ENCODE data around the gene WDPCP.
"Not testable (repeated sequence)": the region's sequence is repeated elsewhere in the genome, so short reads cannot be mapped to it uniquely, and the experiment has no call there.

WDPCP gene, protein sequence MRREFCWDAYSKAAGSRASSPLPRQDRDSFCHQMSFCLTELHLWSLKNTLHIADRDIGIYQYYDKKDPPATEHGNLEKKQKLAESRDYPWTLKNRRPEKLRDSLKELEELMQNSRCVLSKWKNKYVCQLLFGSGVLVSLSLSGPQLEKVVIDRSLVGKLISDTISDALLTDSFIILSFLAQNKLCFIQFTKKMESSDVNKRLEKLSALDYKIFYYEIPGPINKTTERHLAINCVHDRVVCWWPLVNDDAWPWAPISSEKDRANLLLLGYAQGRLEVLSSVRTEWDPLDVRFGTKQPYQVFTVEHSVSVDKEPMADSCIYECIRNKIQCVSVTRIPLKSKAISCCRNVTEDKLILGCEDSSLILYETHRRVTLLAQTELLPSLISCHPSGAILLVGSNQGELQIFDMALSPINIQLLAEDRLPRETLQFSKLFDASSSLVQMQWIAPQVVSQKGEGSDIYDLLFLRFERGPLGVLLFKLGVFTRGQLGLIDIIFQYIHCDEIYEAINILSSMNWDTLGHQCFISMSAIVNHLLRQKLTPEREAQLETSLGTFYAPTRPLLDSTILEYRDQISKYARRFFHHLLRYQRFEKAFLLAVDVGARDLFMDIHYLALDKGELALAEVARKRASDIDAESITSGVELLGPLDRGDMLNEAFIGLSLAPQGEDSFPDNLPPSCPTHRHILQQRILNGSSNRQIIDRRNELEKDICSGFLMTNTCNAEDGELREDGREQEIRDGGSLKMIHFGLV

DNA sequence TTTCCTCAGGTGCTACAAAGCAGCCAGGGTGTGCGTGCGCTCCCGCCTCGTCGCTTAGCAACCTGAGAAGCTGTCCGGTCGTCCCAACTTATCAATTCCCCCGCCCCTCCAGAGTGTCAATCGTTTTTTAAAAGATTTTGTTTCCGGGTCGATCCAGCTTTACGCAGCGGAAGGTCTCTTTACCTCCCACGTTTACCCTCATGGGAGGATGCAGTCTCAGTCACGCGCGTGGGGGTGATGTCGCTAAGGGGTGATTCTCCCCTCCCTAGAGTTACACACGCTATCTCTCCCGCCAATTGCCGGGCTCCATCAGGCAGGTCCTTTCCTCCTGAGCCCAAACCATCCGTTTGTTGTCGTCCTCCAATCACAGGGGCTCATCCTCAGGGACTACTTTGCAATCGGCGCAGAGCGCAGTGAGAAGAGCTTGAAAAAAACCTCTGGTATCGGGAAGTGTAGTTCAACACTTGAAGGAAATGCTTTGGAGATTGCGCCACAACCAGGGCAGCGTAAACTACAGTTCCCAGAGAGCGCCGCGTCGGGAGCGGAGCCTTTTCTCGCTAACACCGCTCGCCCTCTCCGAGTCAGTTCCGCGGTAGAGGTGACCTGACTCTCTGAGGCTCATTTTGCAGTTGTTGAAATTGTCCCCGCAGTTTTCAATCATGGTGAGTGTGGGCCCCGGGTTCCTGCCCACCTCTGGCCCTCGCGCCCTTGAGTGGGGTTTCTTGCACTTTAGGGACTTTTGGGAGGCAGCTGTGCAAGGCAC lies at the start of gene WDPCP, which contains the start of gene MDH1:
Gene WDPCP, minus strand, starts transcription at position 93 of the 763 bp plus-strand sequence. CDS start 206 bp downstream, outside the sequence.
Gene MDH1, plus strand, starts transcription at position 579 of the 763 bp plus-strand sequence. Its CDS starts 81 bp downstream, at position 660.
- DNase-seq (ENCODE audit: low spot score): peak; percentile 99

DNA sequence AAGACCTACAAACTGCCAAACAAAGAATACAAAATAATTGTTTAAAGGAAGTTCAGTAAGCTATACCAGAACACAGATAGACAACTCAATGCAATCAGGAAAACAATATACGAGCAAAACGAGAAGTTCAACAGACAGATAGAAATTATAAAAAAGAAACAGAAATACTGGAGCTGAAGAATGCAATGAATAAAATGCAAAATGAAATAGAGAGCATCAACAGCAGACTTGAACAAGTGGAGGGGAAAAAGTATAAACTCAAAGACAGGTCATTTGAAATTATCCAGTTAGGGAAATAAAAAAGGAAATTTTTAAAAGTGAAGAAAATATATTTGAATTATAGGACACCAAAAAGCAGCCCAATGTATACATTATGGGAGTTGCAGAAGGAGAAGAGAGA lies 44.1 kb upstream of the WDPCP start:
- DNase-seq (ENCODE audit: low spot score): no peak

DNA sequence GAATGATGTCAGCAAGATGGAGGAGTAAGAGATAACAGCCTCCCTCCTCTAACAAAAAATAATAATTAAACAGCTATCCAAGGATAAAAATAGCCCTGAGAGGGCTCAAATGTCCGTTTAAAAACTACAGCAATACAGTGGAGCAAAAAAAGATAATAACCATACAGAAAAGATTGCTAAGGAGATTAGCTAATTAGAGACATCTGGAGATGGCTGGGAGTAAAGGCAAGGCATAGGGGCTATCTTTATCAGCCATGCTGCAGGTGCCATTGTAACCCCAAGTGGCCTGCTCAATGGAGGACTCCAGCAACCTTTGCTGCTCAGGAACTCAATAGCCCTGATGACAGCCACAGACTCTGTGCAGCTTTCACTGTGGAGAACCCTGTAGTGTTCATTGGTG lies 43.2 kb upstream of the WDPCP start:
- no peak for DNase-seq (ENCODE audit: low spot score)

DNA sequence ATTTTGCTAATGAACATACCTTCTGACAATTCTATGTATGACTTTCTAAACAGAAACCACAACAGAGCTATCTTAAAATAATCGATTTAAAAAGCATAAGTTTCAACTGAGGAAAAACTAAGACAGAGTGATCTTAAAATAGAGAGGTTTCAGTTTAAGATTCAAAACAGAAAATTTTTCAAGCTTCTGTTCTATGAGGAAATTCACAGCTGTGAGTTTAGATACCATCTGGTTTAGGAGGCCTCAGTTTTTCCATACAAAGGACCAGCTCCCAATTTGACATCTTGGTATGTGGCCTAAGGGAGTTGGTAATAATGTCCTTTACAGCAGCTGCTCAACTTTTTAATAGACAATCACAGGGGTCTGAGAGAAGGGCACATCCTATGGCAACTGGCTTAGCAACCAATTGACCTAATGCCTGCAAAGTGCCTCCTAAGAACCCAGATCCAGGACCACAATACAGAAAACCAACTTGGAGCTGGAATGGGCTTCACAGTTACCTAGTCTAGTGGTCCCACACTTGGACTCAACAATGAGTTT lies 40.2 kb upstream of the WDPCP start:
- DNase-seq (ENCODE audit: low spot score): no peak

DNA sequence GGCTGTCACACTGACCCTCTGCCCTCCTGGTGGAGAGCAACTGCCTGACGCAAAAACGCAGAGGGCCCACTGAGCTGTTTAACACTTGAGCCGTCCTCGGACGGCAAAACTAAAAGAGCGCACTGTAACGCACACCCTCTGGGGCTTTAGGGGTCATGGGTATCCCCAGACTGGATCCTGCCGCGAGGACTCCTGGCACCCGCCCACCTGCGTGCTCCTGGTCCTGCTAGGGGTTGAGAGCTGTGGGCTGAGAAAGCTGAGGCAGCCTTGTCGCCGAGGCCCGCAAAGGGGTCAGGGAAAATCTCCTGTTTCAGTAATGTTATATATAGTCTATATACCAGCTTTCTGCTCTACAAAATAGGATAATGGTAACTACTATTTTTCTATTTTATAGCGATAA lies 39.6 kb upstream of the WDPCP start:
- DNase-seq (ENCODE audit: low spot score): no peak

DNA sequence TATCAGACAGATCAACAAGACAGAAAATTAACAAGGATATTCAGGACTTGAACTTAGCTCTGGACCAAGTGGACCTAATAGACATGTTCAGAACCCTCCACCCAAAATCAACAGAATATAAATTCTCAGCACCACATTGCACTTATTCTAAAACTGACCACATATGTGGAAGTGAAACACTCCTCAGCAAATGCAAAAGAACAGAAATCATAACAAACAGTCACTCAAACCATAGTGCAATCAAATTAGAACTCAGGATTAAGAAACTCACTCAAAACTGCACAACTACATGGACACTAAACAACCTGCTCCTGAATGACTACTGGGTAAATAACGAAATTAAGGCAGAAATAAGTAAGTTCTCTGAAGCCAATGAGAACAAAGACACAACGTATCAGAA lies 35.5 kb upstream of the WDPCP start:
- DNase-seq (ENCODE audit: low spot score): not testable (repeated sequence)

DNA sequence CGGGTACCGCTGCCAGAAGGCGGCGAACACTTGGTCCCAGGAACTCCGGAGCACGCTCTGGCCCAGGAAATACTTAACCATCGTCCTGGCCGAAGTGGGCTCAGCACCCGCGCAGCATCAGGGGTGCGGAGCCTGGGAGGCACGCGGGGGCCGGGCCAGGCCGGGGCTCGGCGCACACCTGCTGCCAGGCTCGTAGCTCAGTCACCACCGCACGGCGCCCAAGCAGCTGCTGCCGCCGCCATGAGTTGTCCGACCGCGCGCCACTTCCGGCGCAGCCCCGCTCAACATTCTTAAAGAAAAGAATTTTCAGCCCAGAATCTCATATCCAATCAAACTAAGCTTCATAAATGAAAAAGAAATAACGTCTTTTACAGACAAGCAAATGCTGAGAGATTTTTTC lies 34.5 kb upstream of the WDPCP start:
- no peak for DNase-seq (ENCODE audit: low spot score)

DNA sequence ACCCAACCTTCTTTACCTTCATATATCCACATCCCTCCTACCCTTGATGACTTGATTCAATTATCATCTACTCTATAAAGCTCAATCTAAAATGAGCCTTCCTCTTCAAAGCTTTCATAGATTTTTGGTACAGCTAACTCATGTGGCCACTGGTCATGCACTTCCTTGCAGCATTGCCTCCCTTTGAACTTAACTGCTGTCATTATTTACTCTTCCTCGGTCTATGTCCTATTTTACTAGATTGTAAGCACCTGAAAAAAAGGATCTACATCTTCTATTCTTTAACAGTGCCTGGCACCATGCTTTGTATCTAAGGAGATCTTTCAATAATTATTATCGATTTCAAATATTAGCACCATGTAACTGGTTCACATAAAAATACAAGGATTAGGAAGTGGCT lies 31.1 kb upstream of the WDPCP start:
- no peak for DNase-seq (ENCODE audit: low spot score)

DNA sequence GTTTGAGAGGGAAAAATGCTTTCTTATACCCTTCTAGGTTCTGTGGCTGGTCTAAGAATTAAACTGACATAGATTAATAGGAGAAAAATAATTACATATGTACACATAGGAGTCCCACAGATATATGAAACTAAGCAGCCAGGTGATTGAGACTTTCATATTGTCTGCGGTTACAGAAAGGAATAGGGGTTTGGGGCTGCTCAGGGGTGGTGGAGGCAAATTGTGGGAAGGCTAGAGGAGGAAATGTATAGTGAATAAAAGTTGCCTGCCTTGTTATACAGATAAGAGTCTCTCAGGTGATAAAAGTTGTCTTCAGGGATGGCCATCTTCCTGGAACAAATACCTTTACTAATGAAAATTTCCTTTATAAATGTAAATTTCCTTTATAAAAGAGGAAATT lies 29.1 kb upstream of the WDPCP start:
- DNase-seq (ENCODE audit: low spot score): no peak

DNA sequence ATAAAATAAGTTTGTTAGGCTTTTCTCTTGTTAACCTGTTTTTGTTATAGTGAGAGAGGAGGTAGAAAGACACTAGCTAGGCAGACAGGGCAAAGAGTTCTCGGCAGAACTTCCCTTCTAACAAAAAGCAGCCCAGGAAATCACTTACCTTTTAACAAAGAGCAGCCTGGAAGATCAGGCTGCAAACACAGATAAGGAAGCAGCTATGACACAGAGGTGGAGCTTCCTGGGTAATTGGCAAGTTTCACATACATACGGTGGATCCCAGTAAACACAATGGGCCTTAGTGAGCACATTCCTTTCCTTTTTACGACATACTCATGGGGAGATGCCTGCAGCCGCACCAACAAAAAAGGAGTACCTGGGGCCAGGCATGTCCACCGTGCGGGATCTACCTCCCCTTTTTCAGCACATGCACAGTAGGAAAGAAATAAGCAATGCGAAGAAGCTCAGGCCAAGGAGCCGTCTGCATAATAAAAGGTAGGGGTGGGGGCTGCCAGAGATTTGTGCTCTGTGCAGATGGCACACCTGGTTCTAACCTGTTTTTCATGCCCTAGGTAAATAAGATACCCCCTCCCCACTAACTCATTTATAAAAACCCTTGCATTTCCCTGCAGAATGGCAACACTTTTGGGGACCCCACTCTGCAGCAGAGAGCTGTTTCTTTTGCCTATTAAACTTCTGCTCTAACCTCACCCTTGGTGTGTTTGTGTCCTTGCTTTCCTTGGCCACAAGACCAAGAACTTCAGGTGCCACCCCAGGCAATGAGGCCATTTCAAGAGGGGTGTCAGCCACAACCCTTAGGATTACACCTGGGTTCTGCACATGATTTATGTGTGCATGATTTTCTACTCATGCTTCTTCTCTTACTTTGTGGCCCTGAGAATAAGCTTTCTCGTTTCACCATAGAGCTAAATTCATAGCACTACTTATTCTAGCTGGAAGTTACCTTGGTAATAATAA lies 27.0 kb upstream of the WDPCP start:
- no peak for DNase-seq (ENCODE audit: low spot score)

DNA sequence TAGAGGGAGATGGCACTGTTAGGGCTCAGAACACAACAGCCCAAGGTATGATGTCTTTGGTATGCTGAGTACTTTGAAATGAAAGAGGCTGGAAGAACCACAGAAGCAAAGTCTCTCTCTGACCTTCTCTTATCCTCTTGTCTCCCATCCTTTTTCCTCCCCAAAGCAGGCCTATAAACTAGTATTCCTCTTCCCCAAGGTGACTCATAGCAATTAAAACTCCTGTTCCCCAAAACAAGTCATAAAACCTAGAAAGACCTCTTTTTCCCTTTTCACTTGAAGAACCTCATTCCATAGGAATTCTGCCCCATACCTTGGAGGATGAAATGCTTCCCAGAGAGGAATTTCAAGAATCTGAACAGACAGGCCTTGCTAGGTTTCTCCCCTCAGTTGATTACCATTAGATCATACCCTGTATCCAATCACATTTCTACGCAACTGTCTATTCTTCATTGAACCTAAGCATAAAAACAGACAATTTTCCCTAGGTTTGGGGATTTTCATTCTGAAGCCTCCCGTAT lies 26.2 kb upstream of the WDPCP start:
- no peak for DNase-seq (ENCODE audit: low spot score)

DNA sequence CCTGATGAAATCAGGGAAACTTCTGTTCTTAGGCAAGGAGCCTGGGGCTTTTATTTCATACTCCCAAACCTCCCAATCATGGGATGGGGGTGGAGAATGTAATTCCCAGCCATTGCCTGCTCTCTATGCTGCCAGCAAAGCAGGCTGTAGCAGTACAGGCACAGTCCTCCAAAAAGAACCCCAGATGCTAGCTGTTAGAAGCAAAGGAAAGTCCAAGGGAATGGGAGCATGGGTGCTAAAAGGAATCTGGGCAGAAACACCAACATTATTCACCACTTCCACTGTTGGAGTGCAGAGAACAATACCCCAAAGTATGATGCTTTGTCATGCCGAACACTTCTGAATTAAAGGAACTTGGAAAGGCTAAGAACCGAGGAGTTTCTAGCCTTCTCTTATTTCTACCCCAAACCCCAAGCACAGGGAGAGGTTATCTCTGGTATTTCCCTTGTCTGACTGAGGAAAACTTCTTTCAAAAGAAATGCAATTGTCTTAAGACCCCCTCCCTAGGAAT lies 25.2 kb upstream of the WDPCP start:
- DNase-seq (ENCODE audit: low spot score): no peak

DNA sequence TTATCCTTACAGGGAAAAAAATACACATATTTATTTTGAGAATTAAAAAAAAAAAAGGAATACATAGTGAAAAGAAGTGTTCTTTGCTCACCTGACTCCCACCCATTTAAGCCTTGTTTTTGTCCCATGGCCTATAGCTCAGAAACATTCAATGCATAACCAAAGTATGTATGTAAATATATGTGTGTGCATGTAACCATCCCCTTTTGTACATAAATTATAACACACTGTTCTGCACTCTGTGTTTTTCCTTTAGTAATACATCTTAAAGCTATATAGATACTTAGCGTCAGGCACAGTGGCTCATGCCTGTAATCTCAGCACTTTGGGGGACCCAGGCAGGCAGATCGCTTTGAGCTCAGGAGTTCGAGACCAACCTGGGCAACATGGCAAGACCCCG lies 22.2 kb upstream of the WDPCP start:
- DNase-seq (ENCODE audit: low spot score): no peak

DNA sequence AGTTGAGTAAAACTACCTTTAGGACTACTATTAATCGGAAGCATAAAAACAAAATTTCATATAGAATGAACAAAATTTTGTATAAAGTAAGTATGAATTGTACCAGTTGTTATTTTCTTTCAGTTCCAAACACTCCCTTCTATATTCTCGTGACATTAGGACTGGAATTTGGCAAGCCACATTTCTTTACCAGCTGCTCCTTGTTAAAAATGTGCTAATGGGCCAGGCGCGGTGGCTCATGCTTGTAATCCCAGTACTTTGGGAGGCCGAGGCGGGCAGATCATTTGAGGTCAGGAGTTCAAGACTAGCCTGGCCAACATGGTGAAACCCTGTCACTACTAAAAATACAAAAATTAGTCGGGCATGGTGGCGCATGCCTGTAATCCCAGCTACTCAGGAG lies 20.6 kb upstream of the WDPCP start:
- not testable (repeated sequence) for DNase-seq (ENCODE audit: low spot score)

DNA sequence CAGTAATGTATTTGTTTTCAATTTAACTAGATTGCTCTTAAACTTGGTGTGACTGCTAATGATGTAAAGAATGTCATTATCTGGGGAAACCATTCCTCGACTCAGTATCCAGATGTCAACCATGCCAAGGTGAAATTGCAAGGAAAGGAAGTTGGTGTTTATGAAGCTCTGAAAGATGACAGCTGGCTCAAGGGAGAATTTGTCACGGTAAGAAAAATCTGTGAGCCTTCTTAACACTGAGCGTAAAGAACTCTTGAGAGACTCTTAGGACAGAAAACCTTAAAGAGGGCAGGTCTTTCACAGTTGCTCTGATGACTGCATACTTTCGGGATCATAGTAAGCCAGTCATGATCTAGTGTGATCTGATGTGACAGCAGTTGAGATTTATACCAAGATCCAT lies 16.4 kb upstream of the WDPCP start:
- no peak for DNase-seq (ENCODE audit: low spot score)

DNA sequence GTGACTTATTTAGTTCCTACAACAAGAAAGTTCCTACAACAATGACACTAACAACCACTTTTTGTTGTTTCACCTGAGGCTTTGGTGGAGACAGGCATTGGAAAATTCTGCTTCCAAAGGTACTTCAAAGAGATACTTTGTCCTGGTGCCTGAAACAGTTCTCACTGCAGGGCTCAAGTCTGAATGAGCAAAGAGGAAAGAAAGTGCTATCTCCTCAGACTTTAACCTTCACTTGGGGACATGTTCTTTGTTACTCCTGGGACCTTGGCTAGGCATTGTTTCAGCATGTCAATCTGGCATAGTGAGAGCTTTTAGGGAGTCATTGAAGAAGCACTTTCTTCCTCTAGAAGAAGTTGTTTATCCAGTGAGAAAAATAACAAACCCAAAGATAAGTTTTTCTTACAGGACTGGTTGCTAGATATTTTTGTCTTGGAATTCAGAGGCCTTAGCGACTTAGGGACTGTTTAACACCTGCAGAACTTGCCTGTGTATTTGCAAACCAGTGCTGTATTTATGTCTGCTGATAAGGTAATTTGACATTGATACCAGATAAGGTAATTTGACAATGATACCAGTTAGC lies 12.7 kb upstream of the WDPCP start:
- no peak for DNase-seq (ENCODE audit: low spot score)

DNA sequence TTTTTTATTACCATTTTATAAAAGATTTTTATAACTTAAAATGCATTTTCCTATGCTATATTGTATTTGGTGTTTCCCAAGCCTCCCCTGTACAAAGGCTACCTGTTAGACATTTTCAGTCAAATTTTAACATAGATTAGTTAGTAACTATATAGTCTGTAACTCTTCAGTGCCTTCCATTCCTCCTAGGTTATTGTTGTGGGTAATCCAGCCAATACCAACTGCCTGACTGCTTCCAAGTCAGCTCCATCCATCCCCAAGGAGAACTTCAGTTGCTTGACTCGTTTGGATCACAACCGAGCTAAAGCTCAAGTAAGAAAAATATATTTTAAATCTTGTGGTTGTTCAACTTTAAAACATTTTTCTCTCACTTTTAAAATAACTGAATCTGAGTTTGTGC lies 10.7 kb upstream of the WDPCP start:
- no peak for DNase-seq (ENCODE audit: low spot score)

DNA sequence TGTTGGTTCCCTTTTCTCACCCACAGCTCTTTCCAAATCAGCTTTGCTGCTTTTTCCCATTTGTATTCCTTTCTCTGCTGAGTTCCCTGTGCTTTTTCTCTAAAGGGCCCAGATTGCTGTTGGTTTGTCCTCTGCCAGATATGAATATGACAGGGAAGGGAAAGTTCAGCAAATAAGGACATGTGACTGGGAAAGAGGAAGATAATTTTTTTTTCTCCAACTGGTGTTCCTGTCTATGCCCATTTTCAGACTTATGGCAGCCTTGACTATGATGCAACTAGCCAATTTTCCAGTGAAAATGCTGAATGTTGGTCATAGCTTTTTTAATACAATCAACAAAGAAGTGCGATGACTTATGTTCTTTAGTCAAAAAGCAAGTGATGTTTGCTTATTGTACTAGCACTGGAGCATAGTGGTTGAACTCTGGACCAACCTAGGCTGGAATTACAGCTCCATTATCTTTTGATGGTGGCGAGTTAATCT lies 8.2 kb upstream of the WDPCP start:
- DNase-seq (ENCODE audit: low spot score): no peak

DNA sequence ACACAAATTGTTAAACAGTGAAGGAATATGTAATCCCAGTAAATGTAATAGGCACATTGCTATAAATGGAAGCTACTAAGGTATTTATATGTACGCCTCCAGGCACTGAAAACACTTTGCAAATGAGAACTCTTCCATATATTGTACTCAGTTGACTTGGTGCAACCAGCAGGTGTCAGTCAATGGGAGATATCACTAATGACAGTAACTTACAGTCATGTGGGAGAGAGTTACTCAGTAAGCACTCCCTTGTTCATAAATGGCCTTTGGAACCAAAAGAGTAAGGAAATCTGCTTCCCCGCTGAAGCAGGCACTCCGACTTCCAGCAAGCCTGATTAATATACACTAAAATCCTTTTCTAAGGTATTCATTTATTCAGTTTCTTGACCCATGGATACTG lies 6.4 kb upstream of the WDPCP start:
- DNase-seq (ENCODE audit: low spot score): peak; percentile 9

DNA sequence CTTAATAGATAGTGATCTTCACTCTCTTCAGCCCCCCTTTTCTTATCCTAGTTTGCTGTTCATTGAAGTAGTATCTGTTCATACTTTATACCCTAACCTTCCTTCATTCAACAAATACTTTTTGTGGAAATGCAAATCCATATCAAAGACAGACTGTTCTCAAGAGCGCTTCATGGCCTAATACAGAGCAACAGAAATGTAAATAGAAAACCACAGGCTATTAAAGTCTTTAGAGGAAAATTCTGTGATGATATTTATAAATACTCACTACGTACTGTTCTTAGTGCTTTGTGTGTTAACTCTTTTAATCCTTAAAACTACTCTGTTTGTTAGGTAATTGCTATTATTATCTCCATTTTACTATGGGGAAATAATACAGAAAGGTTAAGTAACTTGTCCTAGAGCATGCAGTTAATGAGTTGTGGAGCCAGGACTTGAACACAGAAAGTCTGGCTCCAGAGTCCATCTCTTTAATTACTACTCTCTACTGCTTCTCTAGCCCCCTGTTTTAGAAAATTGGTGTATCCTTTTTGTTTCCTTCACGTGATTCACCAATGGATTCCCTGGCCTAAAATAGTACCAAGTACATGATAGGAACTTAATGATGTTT lies 3.4 kb upstream of the WDPCP start:
- DNase-seq (ENCODE audit: low spot score): no peak
